ENCODE data around the gene ETV3L.
"Not testable (repeated sequence)": the region's sequence is repeated elsewhere in the genome, so short reads cannot be mapped to it uniquely, and the experiment has no call there.

ETV3L gene

GRCh38 chr1:157056269-157056668 is 43.3 kb downstream of the ETV3L start:
- no peak for TF ChIP-seq ISL1 (CRISPR knock-in tag; IDR thresholded peaks at IDR 0.05)
- TF ChIP-seq ZNF70 (CRISPR knock-in tag; IDR thresholded peaks at IDR 0.05), result no peak
- TF ChIP-seq TOX (CRISPR knock-in tag; IDR thresholded peaks at IDR 0.05; ENCODE audit: borderline replicate concordance), result no peak
- TF ChIP-seq ESRRG (CRISPR knock-in tag; IDR thresholded peaks at IDR 0.05), result no peak
- no peak for TF ChIP-seq POU6F1 (CRISPR knock-in tag; IDR thresholded peaks at IDR 0.05; ENCODE audit: borderline replicate concordance, low read depth)
- TF ChIP-seq GLIS3 (CRISPR knock-in tag; IDR thresholded peaks at IDR 0.05), result no peak
- no peak for ATAC-seq

- ATAC-seq, result not testable (repeated sequence)
Observed at GRCh38 chr1:157055729-157056128, 43.9 kb downstream of the ETV3L start.

- TF ChIP-seq OSR1 (CRISPR knock-in tag; IDR thresholded peaks at IDR 0.05), result no peak
- no peak for TF ChIP-seq ZNF70 (CRISPR knock-in tag; IDR thresholded peaks at IDR 0.05)
- TF ChIP-seq CSRNP3 (CRISPR knock-in tag; IDR thresholded peaks at IDR 0.05), result no peak
- no peak for TF ChIP-seq PATZ1 (CRISPR knock-in tag; IDR thresholded peaks at IDR 0.05; ENCODE audit: borderline replicate concordance)
- no peak for TF ChIP-seq CREB5 (CRISPR knock-in tag; IDR thresholded peaks at IDR 0.05; ENCODE audit: low read depth)
- no peak for TF ChIP-seq ISL1 (CRISPR knock-in tag; IDR thresholded peaks at IDR 0.05)
- no peak for TF ChIP-seq SNAI2 (CRISPR knock-in tag; IDR thresholded peaks at IDR 0.05)
- TF ChIP-seq GLIS3 (CRISPR knock-in tag; IDR thresholded peaks at IDR 0.05), result no peak
- no peak for TF ChIP-seq PPARA (CRISPR knock-in tag; IDR thresholded peaks at IDR 0.05; ENCODE audit: borderline replicate concordance)
- TF ChIP-seq ESRRG (CRISPR knock-in tag; IDR thresholded peaks at IDR 0.05), result no peak
- no peak for TF ChIP-seq TSHZ2 (CRISPR knock-in tag; IDR thresholded peaks at IDR 0.05)
- no peak for TF ChIP-seq ZFP30 (CRISPR knock-in tag; IDR thresholded peaks at IDR 0.05)
- no peak for ATAC-seq
Observed at GRCh38 chr1:157050836-157051235, 48.8 kb downstream of the ETV3L start.

GRCh38 chr1:157047062-157047410 is 52.6 kb downstream of the ETV3L start:
- ATAC-seq, result no peak
- TF ChIP-seq TSHZ2 (CRISPR knock-in tag; IDR thresholded peaks at IDR 0.05) (no peak), ESRRG (CRISPR knock-in tag; IDR thresholded peaks at IDR 0.05) (no peak), GLIS3 (CRISPR knock-in tag; IDR thresholded peaks at IDR 0.05) (no peak), RARB (CRISPR knock-in tag; IDR thresholded peaks at IDR 0.05) (no peak), ARNTL (CRISPR knock-in tag; IDR thresholded peaks at IDR 0.05; ENCODE audit: borderline replicate concordance, low read depth) (no peak)

Measured in SK-N-SH treated with all-trans-retinoic acid at 6 μM for 48 hours (cell line).